Measurements from ENCODE around the gene SYNGAP1. TPM values are rescaled to one million over a fixed set of nuclear protein-coding genes. Genes with fewer than 3 reads are reported as not detected.

Gene SYNGAP1
- total RNA-seq, 1 experiment from 2014 or later = 5.7 TPM

DNA sequence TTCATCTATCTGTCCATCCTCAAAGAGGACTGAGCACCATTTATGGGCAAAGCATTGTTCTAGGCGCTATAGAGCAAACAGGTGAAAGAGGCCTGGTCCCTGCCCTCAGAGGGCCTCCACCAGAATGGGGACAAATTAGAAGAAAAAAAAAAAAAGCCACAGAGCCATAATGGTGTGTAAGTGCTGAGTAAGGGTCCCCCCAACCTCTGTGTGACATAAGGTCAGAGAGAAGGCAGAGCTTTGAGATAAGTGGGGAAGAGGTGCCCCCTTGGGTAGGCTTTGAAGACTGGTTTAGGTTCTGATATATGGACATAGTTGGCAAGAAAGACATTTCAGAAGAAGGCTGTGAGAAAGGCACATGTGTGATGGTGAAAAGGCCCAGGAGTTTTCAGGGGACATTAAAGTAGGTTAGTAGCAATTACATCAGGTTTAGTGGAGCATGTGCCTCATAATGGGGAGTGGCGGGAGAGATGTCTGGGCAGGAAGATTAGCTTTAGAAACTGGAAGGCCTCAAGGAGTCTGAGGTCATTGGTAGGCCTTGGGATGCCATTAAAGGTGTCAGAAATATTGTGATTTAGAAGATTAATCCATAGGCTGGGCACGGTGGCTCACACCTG is 19.2 kb downstream of the SYNGAP1 start:
- DNase-seq (ENCODE audit: low read depth) = no peak

DNA sequence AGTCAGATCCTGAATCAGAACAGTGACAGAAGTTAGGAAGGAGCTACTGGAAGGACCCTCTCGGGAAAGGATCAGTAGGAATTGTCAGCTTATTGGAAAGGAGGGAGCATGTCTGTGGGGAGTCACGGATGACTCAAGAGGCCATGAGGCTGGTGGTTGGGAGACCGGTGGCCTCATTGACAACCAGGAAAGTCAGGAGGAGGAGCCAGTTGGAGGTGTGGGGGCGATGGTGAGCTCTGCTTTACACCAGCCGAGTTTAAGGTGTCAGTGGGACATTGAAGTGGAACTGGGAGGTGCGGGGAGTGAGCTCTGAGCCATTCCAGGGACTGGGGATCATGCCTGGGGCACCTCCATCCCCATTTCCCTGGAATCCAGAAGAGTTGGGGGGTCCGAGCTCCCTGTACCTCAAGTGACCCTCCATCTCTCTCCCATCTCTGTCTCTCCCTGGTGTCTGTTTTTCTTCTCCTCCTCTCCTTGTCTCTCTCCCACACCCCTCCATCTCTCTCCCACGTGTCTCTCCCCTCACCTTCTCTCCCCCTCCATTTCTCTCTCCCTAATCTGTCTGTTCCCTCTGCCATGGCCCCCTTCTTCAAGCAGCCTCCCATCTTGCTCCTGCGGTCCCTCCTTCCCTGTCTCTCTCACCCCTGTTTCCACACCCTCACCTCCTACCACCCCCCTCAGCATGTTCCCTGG is 20.2 kb downstream of the SYNGAP1 start:
- DNase-seq (ENCODE audit: low read depth) = peak; percentile 25

DNA sequence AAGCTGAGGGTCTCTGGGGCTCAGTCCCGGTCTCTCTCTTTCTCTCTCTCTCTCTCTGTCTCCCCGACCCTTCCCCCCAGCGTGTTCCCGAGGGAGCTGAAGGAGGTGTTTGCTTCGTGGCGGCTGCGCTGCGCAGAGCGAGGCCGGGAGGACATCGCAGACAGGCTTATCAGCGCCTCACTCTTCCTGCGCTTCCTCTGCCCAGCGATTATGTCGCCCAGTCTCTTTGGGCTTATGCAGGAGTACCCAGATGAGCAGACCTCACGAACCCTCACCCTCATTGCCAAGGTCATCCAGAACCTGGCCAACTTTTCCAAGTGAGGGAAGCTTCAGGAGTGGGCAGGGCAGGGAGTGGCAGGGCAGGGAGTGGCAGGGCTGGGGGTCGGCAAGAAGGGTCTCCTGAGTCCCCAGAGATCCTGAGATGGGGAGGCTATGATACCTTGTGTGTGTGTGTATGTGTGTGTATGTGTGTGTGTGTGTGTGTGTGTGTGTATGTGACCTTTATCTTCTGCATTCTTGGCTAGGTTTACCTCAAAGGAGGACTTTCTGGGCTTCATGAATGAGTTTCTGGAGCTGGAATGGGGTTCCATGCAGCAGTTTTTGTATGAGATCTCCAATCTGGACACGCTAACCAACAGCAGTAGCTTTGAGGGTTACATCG is 20.9 kb downstream of the SYNGAP1 start:
- DNase-seq (ENCODE audit: low read depth) = no peak

DNA sequence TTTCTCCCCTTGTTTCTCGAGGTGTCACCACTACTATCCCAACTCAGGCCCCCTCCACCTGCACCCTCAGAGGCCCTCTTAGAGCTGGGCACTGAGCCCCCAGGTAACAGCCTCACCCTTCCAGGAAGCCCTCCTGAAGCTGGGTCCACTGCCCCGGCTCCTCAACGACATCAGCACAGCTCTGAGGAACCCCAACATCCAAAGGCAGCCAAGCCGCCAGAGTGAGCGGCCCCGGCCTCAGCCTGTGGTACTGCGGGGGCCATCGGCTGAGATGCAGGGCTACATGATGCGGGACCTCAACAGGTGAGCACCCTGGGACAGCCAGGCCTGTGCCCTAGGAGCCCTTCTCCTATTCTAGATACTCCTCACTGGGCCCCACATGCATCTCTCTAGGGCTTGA is 21.6 kb downstream of the SYNGAP1 start:
- DNase-seq (ENCODE audit: low read depth) = no peak

DNA sequence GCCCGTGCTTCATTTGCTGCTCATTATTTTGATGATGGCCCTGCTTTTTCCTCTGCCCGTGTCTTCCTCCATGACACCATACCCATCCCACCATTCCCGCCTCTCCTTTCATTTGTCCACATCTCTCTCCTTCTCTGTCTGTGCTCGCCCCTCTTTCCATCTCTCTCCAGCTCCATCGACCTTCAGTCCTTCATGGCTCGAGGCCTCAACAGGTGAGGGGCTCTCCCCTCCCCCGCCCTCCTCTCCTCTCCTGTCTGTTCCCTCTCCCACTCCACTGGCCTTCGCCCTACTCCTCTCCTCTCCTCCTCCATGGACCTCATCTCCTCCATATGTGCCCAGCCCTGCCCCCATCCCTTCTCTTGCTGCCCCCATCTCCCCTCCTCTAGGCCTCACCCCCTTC is 22.4 kb downstream of the SYNGAP1 start:
- DNase-seq (ENCODE audit: low read depth) = no peak

DNA sequence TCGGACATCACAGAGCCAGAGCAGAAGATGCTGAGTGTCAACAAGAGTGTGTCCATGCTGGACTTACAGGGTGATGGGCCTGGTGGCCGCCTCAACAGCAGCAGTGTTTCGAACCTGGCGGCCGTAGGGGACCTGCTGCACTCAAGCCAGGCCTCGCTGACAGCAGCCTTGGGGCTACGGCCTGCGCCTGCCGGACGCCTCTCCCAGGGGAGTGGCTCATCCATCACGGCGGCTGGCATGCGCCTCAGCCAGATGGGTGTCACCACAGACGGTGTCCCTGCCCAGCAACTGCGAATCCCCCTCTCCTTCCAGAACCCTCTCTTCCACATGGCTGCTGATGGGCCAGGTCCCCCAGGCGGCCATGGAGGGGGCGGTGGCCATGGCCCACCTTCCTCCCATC is 23.2 kb downstream of the SYNGAP1 start:
- no peak for DNase-seq (ENCODE audit: low read depth)

DNA sequence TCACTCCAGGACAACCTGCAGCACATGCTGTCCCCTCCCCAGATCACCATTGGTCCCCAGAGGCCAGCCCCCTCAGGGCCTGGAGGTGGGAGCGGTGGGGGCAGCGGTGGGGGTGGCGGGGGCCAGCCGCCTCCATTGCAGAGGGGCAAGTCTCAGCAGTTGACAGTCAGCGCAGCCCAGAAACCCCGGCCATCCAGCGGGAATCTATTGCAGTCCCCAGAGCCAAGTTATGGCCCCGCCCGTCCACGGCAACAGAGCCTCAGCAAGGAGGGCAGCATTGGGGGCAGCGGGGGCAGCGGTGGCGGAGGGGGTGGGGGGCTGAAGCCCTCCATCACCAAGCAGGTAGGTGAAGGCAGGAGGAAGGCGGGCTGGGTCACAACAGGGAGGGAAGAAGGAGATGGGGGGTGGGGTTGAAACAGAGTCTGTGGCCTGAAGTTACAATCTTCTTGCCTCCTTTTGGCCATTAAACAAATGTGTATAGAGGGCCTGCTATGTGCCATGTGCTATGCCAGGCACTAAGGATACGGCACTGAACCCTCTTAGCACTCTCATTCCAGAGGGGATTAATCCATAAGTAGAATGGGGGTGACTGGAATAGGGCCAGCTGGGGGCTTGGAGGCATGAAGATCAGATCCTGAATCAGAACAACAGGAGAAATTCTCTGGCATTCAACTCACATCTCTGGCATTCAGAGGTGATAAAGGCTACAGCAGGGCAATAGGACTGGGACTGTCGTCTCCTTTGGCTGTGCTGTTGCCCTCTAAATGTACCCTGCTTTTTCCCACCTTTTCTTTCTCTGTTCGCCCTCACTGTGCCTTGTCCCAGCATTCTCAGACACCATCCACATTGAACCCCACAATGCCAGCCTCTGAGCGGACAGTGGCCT is 24.0 kb downstream of the SYNGAP1 start:
- no peak for DNase-seq (ENCODE audit: low read depth)

DNA sequence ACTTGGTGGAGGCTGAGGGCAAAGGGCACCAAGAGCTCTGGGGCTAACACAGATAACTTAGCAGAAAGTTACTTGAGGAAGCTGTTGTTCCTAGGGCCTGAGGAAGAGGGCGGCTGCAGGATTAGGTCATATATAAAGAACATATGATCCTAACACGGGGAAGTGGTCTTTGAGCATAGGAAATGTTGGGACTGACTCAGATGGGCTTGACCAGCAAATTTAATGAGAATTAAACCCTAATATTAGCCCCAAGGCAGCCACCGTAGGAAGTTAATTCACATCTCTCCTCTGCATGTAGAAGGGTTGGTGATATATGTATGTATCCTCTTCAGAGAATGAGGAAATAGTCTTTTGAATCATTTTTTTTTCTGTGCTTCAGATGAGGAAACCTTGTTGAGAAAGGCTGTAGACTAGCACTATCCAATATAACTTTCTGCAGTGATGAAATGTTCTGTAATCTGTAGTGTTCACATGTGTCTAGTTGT is 25.3 kb downstream of the SYNGAP1 start:
- DNase-seq (ENCODE audit: low read depth) = no peak

DNA sequence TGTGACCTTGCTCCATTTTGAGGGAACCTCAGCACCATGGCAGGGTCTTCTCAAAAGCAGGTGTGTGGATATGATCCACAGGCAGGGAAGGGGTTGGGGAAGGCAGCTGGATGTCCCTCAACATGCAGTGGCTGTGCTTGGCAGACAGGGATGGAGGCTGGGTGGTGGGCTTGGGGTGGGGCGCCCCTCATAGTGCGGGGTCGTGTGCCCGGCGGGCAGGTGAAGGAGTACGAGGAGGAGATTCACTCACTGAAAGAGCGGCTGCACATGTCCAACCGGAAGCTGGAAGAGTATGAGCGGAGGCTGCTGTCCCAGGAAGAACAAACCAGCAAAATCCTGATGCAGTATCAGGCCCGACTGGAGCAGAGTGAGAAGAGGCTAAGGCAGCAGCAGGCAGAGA is 26.5 kb downstream of the SYNGAP1 start:
- no peak for DNase-seq (ENCODE audit: low read depth)

DNA sequence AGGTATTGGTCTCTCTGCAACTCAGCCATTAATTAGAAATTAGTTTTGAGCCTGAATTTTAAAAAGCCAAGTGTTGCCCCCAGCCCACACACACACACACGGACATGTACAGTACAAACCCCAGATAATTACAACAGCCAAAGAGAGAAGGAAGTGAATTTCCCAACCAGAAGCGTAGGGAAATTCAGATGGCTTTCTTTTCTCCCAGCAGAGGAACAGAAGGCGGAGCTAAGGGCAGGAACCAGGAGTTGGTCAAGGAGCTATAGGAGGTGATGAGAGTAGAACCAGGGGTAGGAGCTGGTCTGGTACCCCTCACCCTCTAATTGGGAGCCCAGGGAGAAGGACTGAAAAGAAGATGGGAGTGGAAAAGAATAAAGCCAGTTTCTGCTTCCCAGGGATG is 30.6 kb downstream of the SYNGAP1 start:
- DNase-seq (ENCODE audit: low read depth) = no peak

DNA sequence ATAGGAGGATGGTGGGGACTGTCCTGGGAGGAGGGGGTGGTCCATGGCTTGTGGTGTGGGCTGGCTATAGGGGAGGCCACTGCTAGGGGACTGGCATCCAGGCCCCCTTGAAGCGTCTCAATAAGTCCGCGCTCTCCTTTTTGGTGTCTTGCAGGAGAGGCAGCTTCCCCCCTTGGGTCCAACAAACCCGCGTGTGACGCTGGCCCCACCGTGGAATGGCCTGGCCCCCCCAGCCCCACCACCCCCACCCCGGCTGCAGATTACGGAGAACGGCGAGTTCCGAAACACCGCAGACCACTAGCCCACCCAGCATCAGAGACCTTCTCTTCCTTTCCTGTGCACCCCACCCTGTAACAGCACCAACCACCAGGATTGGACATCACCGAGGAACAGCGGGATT is 31.7 kb downstream of the SYNGAP1 start:
- no peak for DNase-seq (ENCODE audit: low read depth)

DNA sequence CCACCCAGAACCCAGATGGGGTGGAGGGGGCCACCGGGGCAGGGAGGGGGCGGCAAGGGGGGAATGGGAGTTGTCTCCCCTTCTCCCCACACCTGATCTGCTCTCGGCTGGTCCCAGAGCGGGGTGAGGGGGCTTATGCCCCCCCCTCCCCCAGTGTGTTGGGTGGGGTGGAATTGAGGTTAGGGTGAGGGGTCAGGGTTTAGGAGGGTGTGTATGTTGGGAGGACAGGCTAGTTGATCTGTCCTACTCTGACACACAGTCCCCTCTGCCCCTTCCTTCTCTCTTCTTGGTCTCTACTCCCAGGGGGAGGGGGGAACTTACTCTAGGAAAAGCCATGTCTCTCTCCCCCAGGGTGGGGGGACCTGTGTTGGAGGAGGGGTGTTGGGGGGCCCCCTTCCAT is 32.6 kb downstream of the SYNGAP1 start:
- DNase-seq (ENCODE audit: low read depth) = no peak

DNA sequence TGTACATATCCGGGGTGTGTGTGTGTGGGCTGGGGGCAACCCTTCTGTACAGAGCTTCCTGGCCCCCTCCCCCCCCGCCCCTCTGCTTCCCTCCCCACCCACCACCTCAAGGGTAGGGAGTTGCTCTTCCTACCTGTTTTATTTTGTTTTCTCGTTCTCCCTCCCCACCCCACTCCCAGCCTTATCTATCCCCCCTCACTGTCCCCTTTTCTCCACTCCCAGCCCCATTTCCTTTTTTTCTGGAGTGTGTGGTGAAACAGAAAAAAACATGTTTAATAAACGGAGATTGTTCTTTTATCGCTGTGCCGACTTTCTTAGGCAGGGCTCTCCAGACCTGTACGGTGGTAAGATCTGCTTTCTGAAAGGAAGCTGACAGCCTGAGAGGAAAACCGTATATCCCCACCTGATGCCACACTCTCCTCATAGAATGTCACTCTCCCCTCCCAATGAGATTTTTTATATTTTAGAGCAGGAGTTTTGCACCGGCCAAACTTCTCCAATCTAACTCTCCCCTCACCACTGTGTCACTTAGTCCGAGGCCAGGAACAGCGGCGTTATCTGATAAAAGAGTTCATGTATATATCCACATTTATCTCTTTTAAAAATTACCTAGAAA is 33.6 kb downstream of the SYNGAP1 start:
- DNase-seq (ENCODE audit: low read depth) = peak; percentile 28

DNA sequence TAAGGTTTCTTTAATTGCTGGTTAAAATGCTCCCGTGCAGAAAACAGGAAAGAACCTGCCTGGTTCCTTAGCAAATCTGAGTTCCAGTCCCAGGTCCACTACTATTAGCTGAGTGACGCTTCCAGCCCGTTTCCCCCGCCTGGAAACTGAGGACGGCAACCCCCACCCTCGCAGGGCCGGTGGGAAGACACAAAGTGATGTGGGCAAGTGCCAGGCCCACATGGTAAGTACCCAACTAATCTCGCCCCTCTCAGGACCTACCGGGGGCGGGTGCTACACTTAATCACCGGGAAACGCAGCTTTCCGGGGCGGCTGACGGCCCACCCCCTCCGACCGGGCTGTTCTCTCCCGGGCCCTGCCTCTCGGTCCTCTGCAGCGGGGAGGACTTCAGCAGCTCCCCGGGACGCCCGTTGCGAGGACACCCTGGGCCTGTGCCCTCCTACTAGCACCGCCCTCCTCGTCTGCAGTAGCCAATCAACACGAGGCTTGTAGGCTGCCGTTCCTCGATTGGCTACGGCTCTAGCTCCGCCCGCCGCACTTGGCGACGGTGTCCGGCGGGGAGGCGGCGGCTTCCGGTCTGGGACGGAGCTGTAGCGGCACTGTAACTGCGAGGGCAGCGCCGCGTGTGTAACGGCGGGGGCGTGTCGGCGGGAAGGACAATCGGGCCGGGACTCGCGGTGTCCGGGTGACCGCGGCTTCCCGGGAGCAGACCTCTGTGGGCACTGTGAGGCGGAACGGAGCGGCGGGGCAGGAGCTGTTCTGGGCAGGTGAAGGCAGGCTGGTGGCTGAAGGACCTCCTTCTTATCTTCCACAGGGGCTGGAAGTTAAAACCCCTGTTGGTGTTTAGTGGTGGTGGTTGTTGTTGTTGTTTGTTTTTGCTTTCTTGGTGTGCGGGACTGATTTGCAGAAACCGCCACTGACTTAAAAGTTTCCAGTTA is 34.4 kb downstream of the SYNGAP1 start, which contains the start of gene ZBTB9:
Gene ZBTB9, plus strand, starts transcription at position 568 of the 938 bp plus-strand sequence. CDS start 525 bp downstream, outside the sequence.
- DNase-seq (ENCODE audit: low read depth) = peak; percentile 97

DNA sequence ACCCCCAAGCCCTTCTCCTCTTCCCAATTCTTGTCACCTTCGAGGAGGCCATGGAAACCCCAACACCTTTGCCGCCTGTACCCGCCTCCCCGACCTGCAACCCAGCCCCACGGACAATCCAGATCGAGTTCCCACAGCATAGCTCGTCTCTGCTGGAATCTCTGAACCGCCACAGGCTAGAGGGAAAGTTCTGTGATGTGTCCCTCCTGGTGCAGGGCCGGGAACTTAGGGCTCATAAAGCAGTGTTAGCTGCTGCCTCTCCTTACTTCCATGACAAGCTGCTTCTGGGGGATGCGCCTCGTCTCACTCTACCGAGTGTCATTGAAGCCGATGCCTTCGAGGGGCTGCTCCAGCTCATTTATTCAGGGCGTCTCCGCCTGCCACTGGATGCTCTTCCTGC is 35.2 kb downstream of the SYNGAP1 start:
- DNase-seq (ENCODE audit: low read depth) = no peak

DNA sequence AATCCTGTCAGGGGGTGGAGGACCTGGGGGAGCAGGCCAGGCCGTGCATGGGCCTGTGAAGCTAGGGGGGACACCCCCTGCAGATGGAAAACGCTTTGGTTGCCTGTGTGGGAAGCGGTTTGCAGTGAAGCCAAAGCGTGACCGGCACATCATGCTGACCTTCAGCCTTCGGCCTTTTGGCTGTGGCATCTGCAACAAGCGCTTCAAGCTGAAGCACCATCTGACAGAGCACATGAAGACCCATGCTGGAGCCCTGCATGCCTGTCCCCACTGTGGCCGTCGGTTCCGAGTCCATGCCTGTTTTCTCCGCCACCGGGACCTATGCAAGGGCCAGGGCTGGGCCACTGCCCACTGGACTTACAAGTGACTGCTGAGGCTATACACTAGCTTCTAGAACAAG is 36.3 kb downstream of the SYNGAP1 start:
- no peak for DNase-seq (ENCODE audit: low read depth)

DNA sequence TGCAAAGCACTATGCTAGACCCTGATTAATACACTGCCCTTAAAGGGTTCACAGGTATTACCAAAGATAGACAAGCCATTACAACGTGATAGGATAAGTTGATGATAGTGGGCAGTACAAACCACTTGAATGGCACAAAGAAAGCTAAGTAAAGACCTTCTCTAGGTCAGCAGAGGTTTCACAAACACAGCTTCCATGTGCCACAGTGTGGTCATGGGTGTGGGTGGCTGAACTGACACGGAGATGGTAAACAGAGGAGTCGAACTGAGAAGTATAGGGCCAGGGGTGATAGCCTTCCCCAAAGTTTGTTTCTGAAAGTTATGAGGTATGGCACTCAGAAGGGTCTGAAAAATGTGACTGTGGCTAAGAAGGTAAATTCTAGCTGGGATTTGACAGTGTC is 38.8 kb downstream of the SYNGAP1 start:
- no peak for DNase-seq (ENCODE audit: low read depth)

DNA sequence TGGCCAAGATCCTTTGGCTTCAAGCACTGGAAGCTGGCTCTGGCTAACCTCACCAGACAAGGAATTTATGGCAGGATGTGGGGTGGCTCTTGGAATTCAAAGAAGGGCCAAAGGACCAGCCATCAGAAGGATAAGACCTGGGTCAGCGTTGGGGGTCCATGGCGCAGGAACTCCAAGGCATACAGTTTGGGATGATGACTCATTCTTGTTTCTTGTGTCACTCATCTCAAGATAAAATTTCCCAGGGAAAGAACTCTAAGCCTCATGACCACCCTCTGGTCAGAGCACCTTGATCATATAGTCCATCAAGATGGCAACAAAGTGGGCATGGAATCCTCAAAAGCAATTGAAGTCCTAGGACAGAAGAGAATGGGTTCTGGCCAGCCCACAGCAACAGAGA is 39.4 kb downstream of the SYNGAP1 start:
- DNase-seq (ENCODE audit: low read depth) = no peak

DNA sequence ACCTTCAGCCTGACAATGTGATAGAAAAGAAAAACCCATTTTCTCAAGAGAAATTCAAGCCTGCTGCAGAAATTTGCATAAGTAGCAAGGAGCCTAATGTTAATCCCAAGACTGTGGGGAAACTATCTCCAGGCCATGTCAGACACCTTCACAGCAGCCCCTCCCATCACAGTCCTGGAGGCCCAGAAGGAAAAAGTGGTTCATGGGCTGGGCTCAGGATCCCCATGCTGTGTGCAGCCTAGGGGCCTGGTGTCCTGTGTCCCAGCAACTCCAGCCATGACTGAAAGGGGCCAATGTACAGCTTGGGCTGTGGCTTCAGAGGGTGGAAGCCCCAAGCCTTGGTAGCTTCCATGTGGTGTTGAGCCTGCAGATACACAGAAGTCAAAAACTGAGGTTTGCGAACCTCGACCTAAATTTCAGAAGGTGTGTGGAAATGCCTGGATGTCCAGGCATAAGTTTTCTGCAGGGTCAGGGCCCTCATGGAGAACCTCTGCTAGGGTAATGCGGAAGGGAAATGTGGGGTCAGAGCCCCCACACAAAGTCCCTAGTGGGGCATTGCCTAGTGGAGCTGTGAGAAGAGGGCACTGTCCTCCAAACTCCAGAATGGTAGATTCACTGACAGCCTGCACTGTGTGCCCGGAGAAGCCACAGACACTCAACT is 46.3 kb downstream of the SYNGAP1 start:
- no peak for DNase-seq (ENCODE audit: low read depth)

DNA sequence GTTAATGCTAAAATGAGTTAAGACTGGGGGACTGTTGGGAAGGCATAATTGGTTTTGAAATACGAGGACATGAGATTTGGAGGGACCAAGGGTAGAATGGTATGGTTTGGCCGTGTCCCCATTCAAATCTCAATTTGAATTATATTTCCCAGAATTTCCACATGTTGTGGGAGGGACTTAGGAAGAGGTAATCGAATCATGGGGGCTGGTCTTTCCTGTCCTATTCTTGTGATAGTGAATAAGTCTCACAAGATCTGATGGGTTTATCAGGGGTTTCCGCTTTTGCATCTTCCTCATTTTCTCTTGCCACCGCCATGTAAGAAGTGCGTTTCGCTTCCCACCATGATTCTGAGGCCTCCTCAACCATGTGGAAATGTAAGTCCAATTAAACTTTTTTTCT is 47.2 kb downstream of the SYNGAP1 start:
- no peak for DNase-seq (ENCODE audit: low read depth)

Data from M059J (cell line).